HG03457 (cell line): Measurements from ENCODE around the gene AVL9.
"Not testable (repeated sequence)": the region's sequence is repeated elsewhere in the genome, so short reads cannot be mapped to it uniquely, and the experiment has no call there.

ENCODE experiments used
- ATAC-seq: cut with Tn5 transposase; IDR thresholded peaks from one replicate; pipeline ENCODE4 v1.9.1; 2021; ENCODE audit warnings: moderate number of reproducible peaks; ENCODE audit not compliant: unreplicated experiment

Gene AVL9

DNA sequence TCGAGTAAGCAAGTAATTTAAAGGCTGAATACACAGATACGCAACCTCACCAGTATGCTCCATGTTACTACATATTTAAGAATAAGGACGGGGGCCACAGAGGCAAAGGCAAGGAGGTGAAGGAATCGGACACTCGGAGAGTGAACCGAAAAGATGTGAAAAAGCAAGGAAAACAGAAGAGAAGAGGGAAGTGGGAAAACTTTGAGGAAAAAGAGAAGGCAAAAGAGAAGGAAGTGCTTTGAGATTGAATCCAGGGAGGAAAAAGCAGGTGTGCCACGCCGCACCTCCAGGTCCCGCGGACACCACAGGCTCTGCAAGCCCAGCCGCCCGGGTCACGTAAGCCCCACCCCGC lies 367 bp upstream of the AVL9 start:
- no peak for ATAC-seq

DNA sequence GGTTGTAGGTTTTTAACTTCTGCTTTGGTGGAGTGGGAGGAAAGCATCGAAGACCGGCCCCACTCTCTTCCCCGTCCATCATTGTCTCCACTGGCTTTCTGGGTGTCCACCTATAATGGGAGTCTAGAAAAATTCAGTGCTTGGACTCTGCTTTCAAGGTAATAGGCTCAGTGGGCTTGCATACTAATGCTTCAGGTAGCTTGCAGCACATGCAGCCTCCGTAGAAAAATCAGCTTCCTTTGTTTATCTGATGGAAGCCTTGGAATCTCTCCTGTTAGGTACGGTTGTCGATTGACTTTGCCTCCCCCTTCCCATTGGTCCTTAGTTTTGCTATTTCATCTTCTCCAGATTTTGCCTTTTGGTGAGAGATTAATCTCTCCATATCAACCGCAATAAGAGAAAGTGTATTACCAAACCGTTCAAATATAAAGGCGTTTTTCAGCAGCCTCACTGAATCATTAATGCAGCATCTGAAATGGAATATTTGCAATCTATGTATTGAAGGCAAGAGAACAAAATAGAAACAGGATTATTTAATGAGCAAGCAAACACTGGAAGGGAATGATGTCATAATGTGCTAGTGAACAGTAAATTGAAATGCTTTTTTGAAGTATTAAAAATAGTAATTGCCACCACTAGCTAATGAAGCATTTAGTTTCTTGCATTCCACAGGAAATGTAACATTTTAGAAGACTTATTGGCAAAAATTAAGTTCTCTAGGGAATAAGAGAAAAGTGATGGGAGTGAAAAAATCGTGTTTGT lies 944 bp downstream of the AVL9 start:
- ATAC-seq: peak; percentile 2

DNA sequence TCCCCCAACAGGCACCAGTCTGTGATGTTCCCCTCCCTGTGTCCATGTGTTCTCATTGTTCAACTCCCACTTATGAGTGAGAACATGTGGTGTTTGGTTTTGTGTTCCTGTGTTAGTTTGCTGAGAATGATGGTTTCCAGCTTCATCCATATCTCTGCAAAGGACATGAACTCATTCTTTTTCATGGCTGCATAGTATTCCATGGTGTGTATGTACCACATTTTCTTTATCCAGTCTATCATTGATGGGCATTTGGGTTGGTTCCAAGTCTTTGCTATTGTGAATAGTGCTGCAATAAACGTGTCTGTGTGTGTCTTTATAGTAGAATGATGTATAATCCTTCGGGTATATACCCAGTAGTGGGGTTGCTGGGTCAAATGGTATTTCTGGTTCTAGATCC lies 4.5 kb downstream of the AVL9 start:
- not testable (repeated sequence) for ATAC-seq

DNA sequence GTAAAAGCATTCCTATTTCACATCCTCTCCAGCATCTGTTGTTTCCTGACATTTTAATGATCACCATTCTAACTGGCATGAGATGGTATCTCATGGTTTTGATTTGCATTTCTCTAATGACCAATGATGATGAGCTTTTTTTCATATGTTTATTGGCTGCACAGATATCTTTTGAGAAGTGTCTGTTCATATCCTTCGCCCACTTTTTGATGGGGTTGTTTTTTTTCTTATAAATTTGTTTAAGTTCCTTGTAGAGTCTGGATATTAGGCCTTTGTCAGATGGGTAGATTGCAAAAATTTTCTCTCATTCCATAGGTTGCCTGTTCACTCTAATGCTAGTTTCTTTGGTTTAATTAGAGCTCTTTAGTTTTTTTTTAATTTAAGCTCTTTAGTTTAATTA lies 4.9 kb downstream of the AVL9 start:
- not testable (repeated sequence) for ATAC-seq

DNA sequence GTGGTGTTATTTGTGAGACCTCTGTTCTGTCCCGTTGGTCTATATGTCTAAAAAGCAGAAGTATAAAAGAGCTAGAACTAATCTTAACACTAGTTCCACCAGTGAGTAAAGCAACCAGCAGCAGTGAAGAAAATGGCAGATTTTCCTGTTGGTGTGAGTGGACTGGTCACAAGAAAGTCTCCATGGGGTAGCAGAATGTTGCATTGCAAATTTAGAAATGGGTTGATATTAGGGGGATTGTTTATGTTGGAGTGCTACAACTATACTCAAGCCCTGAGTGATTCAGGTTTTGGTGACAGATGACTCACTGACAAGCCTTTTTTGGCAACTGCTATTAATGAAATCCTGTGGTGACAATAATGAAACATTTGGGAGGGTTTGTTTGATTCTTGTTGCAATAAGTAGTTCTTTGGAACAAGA lies 5.6 kb downstream of the AVL9 start:
- ATAC-seq: no peak

DNA sequence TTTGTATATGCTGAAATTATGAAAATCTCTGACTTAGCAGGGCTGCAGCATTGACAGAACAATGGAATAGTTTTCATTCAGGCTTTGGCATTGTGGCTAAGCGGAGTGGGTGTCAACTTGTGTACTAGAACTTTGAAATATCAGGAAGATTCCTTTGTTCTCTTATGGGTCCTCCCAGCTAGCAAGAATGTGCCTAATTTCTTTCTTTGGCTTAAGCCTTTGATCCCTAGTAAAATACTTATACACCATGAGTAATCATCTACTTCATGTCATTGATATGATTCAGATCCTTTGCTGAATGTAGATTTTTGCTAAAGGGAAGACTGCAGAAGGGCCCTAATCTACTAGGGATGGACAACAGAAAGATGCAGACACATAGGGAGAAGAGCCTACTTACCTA lies 6.2 kb downstream of the AVL9 start:
- no peak for ATAC-seq

- ATAC-seq: no peak
Measured at GRCh38 chr7:32502728-32503127, 7.4 kb downstream of the AVL9 start.

- peak; percentile 78 for ATAC-seq
Measured at GRCh38 chr7:32506266-32507054, 11.2 kb downstream of the AVL9 start.

DNA sequence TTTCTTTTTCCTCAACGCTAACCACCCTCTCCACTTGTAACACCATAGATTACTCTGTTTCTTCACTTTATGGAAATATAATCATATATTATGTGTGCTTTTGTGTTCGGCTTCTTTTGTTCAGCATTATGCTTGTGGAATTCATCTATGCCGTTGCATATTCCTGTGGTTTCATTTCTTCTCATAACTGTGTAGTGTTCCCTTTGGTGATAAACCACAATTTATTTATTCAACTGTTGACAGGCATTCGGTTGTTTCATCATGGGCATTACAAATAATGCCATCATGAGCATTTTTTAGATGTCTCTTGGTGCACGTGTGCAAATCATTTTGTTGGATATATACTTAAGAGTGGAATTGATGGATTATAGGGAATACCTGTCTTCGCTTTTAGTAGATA lies 12.1 kb downstream of the AVL9 start:
- no peak for ATAC-seq

DNA sequence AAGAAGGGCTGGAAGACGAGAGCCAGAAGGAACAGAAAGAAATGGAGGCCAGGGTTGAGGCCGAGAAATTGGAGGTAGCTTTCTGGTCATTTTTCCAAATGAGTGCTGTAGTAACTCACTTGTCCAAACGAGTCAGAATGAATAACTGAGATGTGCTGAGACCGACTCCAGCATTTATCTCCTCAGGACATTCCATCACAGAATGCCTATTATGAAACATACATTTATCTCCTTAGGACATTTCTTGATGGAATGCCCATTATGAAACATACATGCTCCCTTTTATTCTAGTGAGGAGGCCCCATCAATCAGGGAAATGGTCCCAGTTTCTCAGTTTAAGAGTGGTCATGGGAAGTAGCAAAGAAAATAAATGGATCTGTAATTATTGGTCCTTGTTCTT lies 16.5 kb downstream of the AVL9 start:
- ATAC-seq: no peak

- ATAC-seq: no peak
Measured at GRCh38 chr7:32513210-32513609, 17.9 kb downstream of the AVL9 start.

- ATAC-seq: peak; percentile 70
Measured at GRCh38 chr7:32515890-32516550, 20.7 kb downstream of the AVL9 start.

DNA sequence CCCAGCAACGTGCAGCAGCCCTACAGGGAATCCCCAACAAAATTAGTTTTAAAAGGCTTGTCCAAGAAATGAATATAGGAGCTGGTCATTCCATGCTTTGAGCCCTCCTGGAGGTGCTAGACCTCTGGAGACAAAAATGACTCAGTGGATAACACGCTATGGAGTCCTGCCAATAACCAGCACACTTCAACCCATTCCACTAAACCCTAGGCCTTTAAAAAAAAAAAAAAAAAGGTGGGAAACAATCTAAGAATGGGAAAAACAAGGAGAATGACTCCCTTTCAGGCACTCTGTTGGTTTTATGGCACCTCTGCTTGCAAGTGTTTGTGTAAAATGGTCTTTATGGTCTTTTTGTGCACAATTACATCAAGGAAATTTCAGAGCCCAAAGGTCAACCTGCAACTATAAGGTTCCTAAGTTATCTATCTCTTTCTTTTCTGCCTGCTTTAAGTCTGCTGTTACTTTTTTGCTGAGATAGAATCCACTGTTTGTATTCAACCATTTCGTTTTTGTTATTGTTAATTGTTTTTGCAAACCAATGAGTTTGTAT lies 21.3 kb downstream of the AVL9 start:
- no peak for ATAC-seq

DNA sequence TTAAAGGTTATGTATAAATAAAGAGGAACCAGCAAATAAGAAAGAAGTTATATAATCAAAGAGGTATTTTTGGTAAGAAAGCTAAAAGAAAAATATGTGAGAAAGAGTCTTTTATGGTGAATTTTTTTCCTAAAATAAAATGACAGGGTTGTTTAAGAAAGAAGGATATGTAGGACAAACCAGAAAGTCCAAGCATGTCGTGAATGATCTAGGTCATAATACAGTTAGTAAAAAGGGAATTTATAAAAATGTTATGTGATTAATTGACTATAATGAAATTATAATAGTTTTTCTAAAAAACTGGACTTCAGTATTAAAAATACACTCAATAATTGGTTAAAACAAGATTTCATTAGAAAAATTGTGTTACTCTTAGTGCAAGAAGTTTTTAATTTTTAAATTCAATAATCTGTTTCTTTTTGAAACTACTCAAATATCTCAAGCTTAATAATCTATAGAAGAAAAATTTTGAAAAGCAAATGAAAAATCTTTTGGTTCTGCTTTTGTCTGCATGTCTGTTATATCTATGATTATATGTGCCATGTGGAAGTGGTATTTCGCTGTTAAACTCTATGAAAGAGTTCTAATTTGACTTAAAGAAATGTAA lies 23.3 kb downstream of the AVL9 start:
- no peak for ATAC-seq

- ATAC-seq: no peak
Measured at GRCh38 chr7:32519763-32520162, 24.5 kb downstream of the AVL9 start.

- ATAC-seq: no peak
Measured at GRCh38 chr7:32522746-32523530, 27.6 kb downstream of the AVL9 start.

GRCh38 chr7:32524631-32525030 lies 29.3 kb downstream of the AVL9 start:
- ATAC-seq: no peak

DNA sequence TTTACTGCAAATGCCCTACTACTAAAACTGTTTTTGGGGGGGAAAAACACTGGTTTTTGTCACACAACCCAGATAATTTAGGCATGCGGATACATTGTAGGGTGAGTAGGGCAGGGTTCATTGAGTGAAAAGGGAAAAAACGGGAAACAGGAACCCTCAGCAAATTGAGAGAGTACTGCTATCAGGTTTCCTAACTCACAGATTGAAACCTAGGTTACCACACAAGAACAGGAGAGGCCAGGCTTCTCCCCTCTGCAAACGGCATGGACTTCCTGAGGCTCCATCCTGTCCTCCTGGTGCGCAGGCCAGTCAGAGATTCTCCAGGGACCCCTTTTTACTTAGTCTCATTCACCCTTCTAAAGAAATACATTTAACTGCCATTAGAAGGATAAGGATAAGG lies 30.6 kb downstream of the AVL9 start:
- ATAC-seq: no peak

- ATAC-seq: no peak
Measured at GRCh38 chr7:32531402-32531801, 36.1 kb downstream of the AVL9 start.

- no peak for ATAC-seq
Measured at GRCh38 chr7:32532086-32532485, 36.8 kb downstream of the AVL9 start.
